Activated naive CD4-positive, alpha-beta T cell treated with anti-CD3 and anti-CD28 coated beads for 36 hours (primary cell): ENCODE results near the gene SMAD6. TPM values are rescaled to one million over a fixed set of nuclear protein-coding genes. Genes with fewer than 3 reads are reported as not detected.
"Not testable (repeated sequence)": the region's sequence is repeated elsewhere in the genome, so short reads cannot be mapped to it uniquely, and the experiment has no call there.

Source experiments
- CTCF ChIA-PET: fragments of 350-600 bp; sonication (Branson Sonifier 250); formaldehyde crosslinking; loops from one replicate; lab custom pipeline; 2021; ENCODE audit warnings: antibody characterized with exemption; lab: Charles Lee
- DNase-seq: peaks from one replicate; pipeline ENCODE4 v3.0.0-alpha.2; 2020
- H3K27ac Mint-ChIP-seq: one replicate; pipeline ENCODE4 v1.8.0; 2021; ENCODE audit warnings: mild to moderate bottlenecking, mixed read lengths
- H3K27me3 Mint-ChIP-seq: one replicate; pipeline ENCODE4 v1.8.0; 2021; ENCODE audit warnings: low read depth, mixed read lengths
- H3K36me3 Mint-ChIP-seq: one replicate; pipeline ENCODE4 v1.8.0; 2021; ENCODE audit warnings: low read depth, mixed read lengths
- H3K4me1 Mint-ChIP-seq: one replicate; pipeline ENCODE4 v1.8.0; 2021; ENCODE audit warnings: low read depth, mixed read lengths
- H3K4me3 Mint-ChIP-seq: one replicate; pipeline ENCODE4 v1.8.0; 2021; ENCODE audit warnings: mild to moderate bottlenecking, moderate library complexity, mixed read lengths
- H3K9me3 Mint-ChIP-seq: one replicate; pipeline ENCODE4 v1.8.0; 2021; ENCODE audit warnings: mixed read lengths
- intact Hi-C: fragments of 100-400 bp; cut with micrococcal nuclease; formaldehyde crosslinking; loops from one replicate; pipeline ENCODE4 v1.15.1; 2023
- total RNA-seq, 2 experiments: library from RNA; stranded (reverse); gene quantifications; one replicate each; pipeline ENCODE4 v1.2.3, GENCODE V29; 2021

The SMAD6 gene
- total RNA-seq, 2 experiments from 2014 or later, result 0.05 TPM; not detected in 1

- no peaks in the 10 kb centered on the region for H3K27me3 Mint-ChIP-seq
- H3K4me1 Mint-ChIP-seq, result no peaks in the 10 kb centered on the region
- intact Hi-C loops, result no loop called here
- H3K36me3 Mint-ChIP-seq, result no peaks in the 10 kb centered on the region
- DNase-seq, result no peak
- no peak overlapping the region for H3K27ac Mint-ChIP-seq
- no peaks in the 10 kb centered on the region for H3K9me3 Mint-ChIP-seq
- no peak overlapping the region for H3K4me3 Mint-ChIP-seq
- CTCF ChIA-PET, result interaction anchor here (1.7 kb wide), 1 partner anchor 26 kb away, joined by 4 read pairs; no protein-coding TSS in a partner anchor
Measured at GRCh38 chr15:66825139-66825538, 123.1 kb downstream of the SMAD6 start.

DNA sequence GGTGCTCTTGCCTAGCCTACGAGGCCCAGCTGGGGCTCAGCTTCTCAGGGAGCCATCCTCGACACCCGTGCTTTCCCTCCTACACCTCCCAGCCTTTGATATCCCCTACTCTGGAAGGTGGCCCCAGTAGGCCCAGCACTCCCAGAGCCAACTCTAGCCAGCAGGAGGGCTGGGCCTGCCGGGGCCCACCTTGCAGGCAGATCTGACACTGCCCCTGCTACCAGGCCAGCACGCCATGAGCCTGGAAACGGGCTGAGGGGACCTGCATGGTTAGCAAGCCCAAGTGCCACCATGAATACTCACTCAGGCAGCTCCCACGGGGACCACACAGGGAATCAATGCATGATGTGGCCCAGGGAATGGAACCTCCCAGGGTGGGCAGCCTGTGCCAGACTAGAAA is 123.7 kb downstream of the SMAD6 start:
- intact Hi-C loops, result no loop called here
- Mint-ChIP-seq H3K9me3 (no peaks in the 10 kb centered on the region), H3K4me1 (no peaks in the 10 kb centered on the region), H3K4me3 (no peak overlapping the region), H3K27ac (no peak overlapping the region), H3K36me3 (no peaks in the 10 kb centered on the region), H3K27me3 (no peaks in the 10 kb centered on the region)
- CTCF ChIA-PET, result interaction anchor here (0.6 to 1.7 kb wide), 2 partner anchors 25 to 185 kb away, joined by 4 to 6 read pairs; no protein-coding TSS in a partner anchor
- DNase-seq, result no peak

- Mint-ChIP-seq H3K4me3 (no peak overlapping the region), H3K36me3 (no peaks in the 10 kb centered on the region), H3K9me3 (no peaks in the 10 kb centered on the region), H3K27me3 (no peaks in the 10 kb centered on the region), H3K27ac (no peak overlapping the region), H3K4me1 (no peaks in the 10 kb centered on the region)
- CTCF ChIA-PET, result no interaction called here
- no peak for DNase-seq
- intact Hi-C loops, result no loop called here
Measured at GRCh38 chr15:66826507-66826906, 124.5 kb downstream of the SMAD6 start.

GRCh38 chr15:66827039-66827697 is 125.1 kb downstream of the SMAD6 start:
- Mint-ChIP-seq H3K36me3 (no peaks in the 10 kb centered on the region), H3K27me3 (no peaks in the 10 kb centered on the region), H3K4me3 (no peak overlapping the region), H3K9me3 (no peaks in the 10 kb centered on the region), H3K4me1 (no peaks in the 10 kb centered on the region), H3K27ac (no peak overlapping the region)
- CTCF ChIA-PET, result no interaction called here
- intact Hi-C loops, result no loop called here
- DNase-seq, result no peak

GRCh38 chr15:66827698-66828055 is 125.6 kb downstream of the SMAD6 start:
- H3K27ac Mint-ChIP-seq, result no peak overlapping the region
- DNase-seq, result no peak
- no peak overlapping the region for H3K4me3 Mint-ChIP-seq
- H3K27me3 Mint-ChIP-seq, result no peaks in the 10 kb centered on the region
- no peaks in the 10 kb centered on the region for H3K9me3 Mint-ChIP-seq
- intact Hi-C loops, result no loop called here
- no peaks in the 10 kb centered on the region for H3K4me1 Mint-ChIP-seq
- CTCF ChIA-PET, result no interaction called here
- H3K36me3 Mint-ChIP-seq, result no peaks in the 10 kb centered on the region

DNA sequence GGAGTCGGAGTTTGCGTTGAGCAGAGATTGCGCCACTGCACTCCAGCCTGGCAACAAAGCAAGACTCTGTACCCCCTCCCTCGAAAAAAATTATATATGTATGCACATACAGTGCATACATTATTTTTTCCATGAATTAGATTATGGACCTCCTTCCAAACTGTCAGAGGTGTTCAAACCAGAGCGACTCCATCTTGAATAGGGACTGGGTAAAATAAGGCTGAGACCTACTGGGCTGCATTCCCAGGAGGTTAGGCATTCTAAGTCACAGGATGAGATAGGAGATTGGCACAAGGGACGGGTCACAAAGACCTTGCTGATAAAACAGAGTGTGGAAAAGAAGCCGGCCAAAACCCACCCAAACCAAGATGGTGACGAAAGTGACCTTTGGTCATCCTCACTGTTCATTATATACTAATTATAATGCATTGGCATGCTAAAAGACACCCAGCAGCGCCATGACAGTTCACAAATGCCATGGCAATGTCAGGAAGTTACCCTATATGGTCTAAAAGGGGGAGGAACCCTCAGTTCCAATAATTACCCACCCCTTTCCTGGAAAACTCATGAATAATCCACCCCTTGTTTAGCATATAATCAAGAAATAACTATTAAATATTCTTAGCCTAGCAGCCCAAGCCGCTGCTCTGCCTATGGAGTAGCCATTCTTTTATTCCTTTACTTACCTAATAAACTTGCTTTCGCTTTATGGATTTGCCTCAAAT is 126.9 kb downstream of the SMAD6 start:
- H3K27me3 Mint-ChIP-seq, CTCF ChIA-PET, H3K9me3 Mint-ChIP-seq, H3K4me1 Mint-ChIP-seq, DNase-seq, H3K27ac Mint-ChIP-seq, intact Hi-C loops, H3K36me3 Mint-ChIP-seq, H3K4me3 Mint-ChIP-seq: not testable (repeated sequence)

- Mint-ChIP-seq H3K27ac (no peak overlapping the region), H3K27me3 (no peaks in the 10 kb centered on the region), H3K4me3 (no peak overlapping the region), H3K9me3 (no peaks in the 10 kb centered on the region), H3K4me1 (no peaks in the 10 kb centered on the region), H3K36me3 (no peaks in the 10 kb centered on the region)
- intact Hi-C loops, result no loop called here
- no peak for DNase-seq
- CTCF ChIA-PET, result no interaction called here
Measured at GRCh38 chr15:66829551-66830121, 127.6 kb downstream of the SMAD6 start.

GRCh38 chr15:66830358-66830757 is 128.3 kb downstream of the SMAD6 start:
- H3K27ac Mint-ChIP-seq, result no peak overlapping the region
- H3K27me3 Mint-ChIP-seq, result no peaks in the 10 kb centered on the region
- DNase-seq, result no peak
- H3K36me3 Mint-ChIP-seq, result no peaks in the 10 kb centered on the region
- CTCF ChIA-PET, result no interaction called here
- intact Hi-C loops, result no loop called here
- H3K9me3 Mint-ChIP-seq, result no peaks in the 10 kb centered on the region
- no peak overlapping the region for H3K4me3 Mint-ChIP-seq
- H3K4me1 Mint-ChIP-seq, result no peaks in the 10 kb centered on the region

DNA sequence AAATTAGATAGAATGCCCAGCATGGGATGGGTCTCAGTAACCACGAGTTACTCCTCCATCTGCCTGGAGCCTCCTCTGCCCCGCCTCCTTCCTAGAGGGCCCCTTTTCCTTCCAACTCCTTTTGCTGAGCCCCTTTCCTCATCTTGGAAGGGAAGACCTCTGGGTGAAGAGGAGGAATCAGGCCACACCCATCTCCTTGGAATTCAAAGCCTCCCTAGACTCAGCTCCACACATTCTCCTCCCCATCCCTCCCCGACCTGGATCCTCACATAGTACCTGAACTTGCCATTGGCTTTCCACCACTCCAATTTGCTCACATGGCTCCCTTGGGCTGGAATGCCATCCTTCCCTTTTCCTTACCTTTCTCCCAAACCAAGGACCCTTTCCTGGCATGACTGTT is 128.8 kb downstream of the SMAD6 start:
- Mint-ChIP-seq H3K4me1 (no peaks in the 10 kb centered on the region), H3K36me3 (no peaks in the 10 kb centered on the region)
- CTCF ChIA-PET, result no interaction called here

GRCh38 chr15:66831289-66831688 is 129.3 kb downstream of the SMAD6 start:
- Mint-ChIP-seq H3K27me3 (no peaks in the 10 kb centered on the region), H3K9me3 (no peaks in the 10 kb centered on the region), H3K4me1 (no peaks in the 10 kb centered on the region), H3K36me3 (no peaks in the 10 kb centered on the region), H3K4me3 (no peak overlapping the region), H3K27ac (no peak overlapping the region)
- no peak for DNase-seq
- intact Hi-C loops, result no loop called here
- CTCF ChIA-PET, result no interaction called here

More for the DNA sequence above, 128.8 kb downstream of the SMAD6 start:
- DNase-seq, result no peak
- Mint-ChIP-seq H3K27me3 (no peaks in the 10 kb centered on the region), H3K27ac (no peak overlapping the region), H3K9me3 (no peaks in the 10 kb centered on the region), H3K4me3 (no peak overlapping the region)
- intact Hi-C loops, result no loop called here

DNA sequence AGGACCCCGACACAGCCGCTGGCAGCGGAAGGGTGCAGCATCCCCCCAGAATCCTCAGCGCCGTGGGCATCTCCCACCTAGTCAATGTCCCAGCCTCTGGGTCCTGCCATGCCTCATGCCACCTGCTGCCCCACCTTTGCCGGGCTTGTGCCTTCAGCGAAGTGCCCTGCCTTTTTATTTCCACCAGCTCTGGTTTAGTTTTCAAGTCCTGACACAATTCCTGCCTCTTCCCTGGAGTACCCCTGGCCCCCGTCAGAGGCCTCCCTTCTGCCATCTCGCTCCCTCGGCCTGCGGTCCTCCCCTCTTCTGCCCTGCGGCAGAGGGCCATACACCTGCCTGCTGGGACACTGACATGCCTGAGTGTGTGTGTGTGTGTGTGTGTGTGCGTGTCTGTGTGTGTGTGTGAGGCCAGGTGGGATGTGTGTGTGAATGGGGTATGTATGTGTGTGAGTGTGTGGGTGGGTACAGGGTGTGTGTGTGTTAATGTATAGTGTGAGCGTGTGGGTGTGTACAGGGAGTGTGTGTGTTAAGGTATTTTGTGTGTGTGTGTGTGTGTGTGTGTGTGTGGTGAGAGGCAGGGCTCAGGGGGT is 129.9 kb downstream of the SMAD6 start:
- no peak overlapping the region for H3K27ac Mint-ChIP-seq
- DNase-seq, result no peak
- no peaks in the 10 kb centered on the region for H3K9me3 Mint-ChIP-seq
- intact Hi-C loops, result no loop called here
- H3K4me3 Mint-ChIP-seq, result no peak overlapping the region
- H3K4me1 Mint-ChIP-seq, result no peaks in the 10 kb centered on the region
- CTCF ChIA-PET, result interaction anchor here (0.7 kb wide), 1 partner anchor 574 kb away, joined by 3 read pairs; no protein-coding TSS in a partner anchor
- no peaks in the 10 kb centered on the region for H3K36me3 Mint-ChIP-seq
- no peaks in the 10 kb centered on the region for H3K27me3 Mint-ChIP-seq
